Activated gamma-delta T cell (primary cell): ENCODE data around the gene SGSM2.
A peak's percentile ranks its signal among the peaks of the same experiment; 100 is the strongest.
"Not testable (repeated sequence)": the region's sequence is repeated elsewhere in the genome, so short reads cannot be mapped to it uniquely, and the experiment has no call there.

ENCODE experiments used
- DNase-seq: peaks from one replicate; lab custom pipeline; 2025; lab: John Stamatoyannopoulos, UW
- total RNA-seq, 2 donors: gene quantifications; one replicate each; lab custom pipeline; 2026; lab: John Stamatoyannopoulos, UW

Gene SGSM2
- total RNA-seq: 364 to 378 reads per million in 2 donors

- peak; percentile 68 for DNase-seq
These were observed at the start of gene SGSM2 for GRCh38 chr17:2336852-2337543. SGSM2 (plus strand) TSS chr17:2337501; CDS start chr17:2337689, 188 bp downstream.

GRCh38 chr17:2289878-2290478, 47.3 kb upstream of the SGSM2 start:
- no peak for DNase-seq

- DNase-seq: no peak
These were observed 45.2 kb upstream of the SGSM2 start for GRCh38 chr17:2292100-2292499.

GRCh38 chr17:2295575-2295974, 41.7 kb upstream of the SGSM2 start:
- no peak for DNase-seq

GRCh38 chr17:2297023-2297422, 40.3 kb upstream of the SGSM2 start:
- no peak for DNase-seq

GRCh38 chr17:2299136-2299535, 38.2 kb upstream of the SGSM2 start:
- DNase-seq: no peak

- no peak for DNase-seq
These were observed 37.5 kb upstream of the SGSM2 start for GRCh38 chr17:2299756-2300155.

GRCh38 chr17:2302778-2303203, 34.5 kb upstream of the SGSM2 start:
- no peak for DNase-seq

GRCh38 chr17:2303204-2304188, 33.8 kb upstream of the SGSM2 start, which contains the start of the genes SMG6 and SRR:
SMG6 (minus strand) TSS chr17:2303785; CDS start chr17:2303720, 65 bp downstream.
SRR (plus strand) TSS chr17:2303950; CDS start chr17:2315561, 11,611 bp downstream.
- DNase-seq: peak; percentile 96

GRCh38 chr17:2304931-2305330, 32.4 kb upstream of the SGSM2 start:
- DNase-seq: no peak

- no peak for DNase-seq
These were observed 27.8 kb upstream of the SGSM2 start for GRCh38 chr17:2309338-2310154.

GRCh38 chr17:2312736-2313135, 24.6 kb upstream of the SGSM2 start:
- no peak for DNase-seq

GRCh38 chr17:2316916-2317205, 20.4 kb upstream of the SGSM2 start:
- not testable (repeated sequence) for DNase-seq

- DNase-seq: no peak
These were observed 19.5 kb upstream of the SGSM2 start for GRCh38 chr17:2317796-2318195.

GRCh38 chr17:2319051-2319450, 18.2 kb upstream of the SGSM2 start:
- no peak for DNase-seq

GRCh38 chr17:2321399-2321798, 15.9 kb upstream of the SGSM2 start:
- DNase-seq: no peak

- no peak for DNase-seq
These were observed 13.5 kb upstream of the SGSM2 start for GRCh38 chr17:2323629-2324314.

GRCh38 chr17:2331303-2331702, 6.0 kb upstream of the SGSM2 start:
- no peak for DNase-seq

GRCh38 chr17:2335726-2336214, 1.5 kb upstream of the SGSM2 start:
- DNase-seq: no peak

GRCh38 chr17:2336215-2336851, 968 bp upstream of the SGSM2 start, which contains the start of gene TSR1:
TSR1 (minus strand) TSS chr17:2336457; CDS start chr17:2336427, 30 bp downstream.
- DNase-seq: peak; percentile 74
